Activated CD8-positive, alpha-beta memory T cell treated with anti-CD3 and anti-CD28 coated beads, Interleukin-2, amount 50 U/mL, for 1 hour (primary cell): ENCODE data around the gene NUDT3.
"Not testable (repeated sequence)": the region's sequence is repeated elsewhere in the genome, so short reads cannot be mapped to it uniquely, and the experiment has no call there.

Source experiments
- DNase-seq: peaks from one replicate; pipeline ENCODE4 v3.0.0-alpha.2; 2020; ENCODE audit errors: extremely low read depth

The NUDT3 gene

DNA sequence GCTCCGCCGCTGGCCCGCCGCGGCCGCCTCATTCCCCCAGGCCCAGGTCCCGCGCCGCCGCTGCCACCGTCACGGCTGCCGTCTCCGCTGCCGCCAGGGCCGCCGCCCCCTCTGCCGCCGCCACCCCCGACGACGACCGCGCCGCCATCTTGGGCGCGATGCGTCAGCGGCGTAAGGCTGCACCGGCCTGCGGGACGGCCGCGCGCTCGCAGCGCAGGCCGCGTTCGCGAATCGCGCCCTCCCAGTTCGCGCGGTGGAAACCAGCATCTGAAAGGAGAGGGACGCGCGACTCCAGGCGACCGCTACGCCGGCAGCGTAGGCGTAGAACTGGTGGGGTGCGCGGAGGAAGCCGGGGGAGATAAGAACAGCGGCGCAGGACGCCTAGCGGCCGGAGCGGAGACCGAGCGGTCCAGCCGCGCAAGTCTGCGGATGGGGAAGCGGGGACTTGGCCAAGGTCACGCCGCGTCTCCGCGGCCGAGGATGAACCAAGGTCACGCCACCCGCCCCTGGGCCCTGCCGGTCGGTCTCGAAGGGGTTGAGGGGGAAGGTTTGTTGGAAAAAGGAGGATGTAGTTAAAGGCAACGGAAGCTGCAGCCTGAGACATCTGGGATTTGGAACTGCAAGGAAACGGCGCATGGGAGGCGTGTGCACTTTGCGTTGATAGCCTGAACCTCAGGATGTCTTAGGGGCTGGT lies at the start of gene NUDT3:
Gene NUDT3 (minus strand): TSS at position 173 of the 694 bp plus-strand sequence. CDS start 307 bp downstream, outside the sequence.
- peak; percentile 79 for DNase-seq

DNA sequence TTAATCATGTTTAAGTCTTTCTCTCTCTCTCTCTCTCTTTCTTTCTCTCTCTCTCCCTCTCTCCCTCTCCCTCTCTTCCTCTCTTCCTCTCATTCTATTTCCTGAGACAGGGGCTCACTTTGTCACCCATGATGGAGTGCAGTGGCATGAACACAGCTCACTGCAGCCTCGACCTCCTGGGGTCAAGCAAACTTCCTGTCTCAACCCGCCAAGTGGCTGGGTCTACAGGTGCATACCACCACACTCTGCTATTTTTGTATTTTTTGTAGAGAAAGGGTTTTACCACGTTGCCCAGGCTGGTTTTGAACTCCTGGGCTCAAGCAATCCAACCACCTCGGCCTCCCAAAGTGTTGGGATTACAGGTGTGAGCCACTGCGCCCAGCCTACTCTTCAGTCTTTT lies 49.1 kb upstream of the NUDT3 start:
- no peak for DNase-seq

DNA sequence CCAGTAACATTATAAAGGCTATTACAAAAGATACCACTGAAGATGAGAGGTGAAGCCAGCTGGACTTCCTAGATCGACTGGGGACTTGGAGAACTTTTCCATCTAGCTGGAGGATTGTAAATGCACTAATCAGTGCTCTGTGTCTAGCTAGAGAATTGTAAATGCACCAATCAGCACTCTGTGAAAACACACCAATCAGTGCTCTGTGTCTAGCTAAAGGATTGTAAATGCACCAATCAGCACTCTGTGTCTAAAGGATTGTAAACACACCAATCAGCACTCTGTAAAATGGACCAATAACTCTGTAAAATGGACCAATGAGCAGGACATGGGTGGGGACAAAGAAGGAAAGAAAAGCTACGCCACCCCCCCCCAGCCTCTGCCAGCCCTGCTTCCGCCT lies 47.0 kb upstream of the NUDT3 start:
- DNase-seq: no peak

DNA sequence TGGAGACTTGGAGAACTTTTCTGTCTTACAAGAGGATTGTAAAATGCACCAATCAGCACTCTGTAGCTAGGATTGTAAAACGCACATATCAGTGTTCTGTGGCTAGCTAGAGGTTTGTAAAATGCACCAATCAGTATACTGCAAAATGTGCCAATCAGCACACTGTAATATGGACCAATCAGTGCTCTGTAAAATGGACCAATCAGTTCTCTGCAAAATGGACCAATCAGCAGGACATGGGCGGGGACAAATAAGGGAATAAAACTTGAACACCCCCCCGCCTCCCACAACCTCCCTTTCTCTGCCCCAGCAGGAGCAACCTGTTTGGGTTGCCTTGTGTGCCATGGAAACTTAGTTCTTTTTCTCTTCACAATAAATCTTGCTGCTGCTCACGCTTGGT lies 46.2 kb upstream of the NUDT3 start:
- DNase-seq: no peak

DNA sequence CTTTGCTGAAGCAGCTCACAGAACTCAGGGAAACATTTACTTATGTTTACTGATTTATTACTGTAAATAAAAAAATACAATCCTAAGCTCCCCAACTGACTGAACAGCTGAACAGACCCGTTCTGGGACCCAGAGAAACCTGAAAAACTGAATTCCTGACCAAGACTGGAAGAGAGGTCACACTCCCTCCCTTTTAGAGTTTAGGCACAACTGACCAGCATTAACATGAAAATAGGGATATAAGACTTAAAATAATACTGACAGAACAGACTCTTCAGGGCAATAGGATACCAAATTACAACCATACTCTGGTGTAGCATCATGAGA lies 45.1 kb upstream of the NUDT3 start:
- no peak for DNase-seq

DNA sequence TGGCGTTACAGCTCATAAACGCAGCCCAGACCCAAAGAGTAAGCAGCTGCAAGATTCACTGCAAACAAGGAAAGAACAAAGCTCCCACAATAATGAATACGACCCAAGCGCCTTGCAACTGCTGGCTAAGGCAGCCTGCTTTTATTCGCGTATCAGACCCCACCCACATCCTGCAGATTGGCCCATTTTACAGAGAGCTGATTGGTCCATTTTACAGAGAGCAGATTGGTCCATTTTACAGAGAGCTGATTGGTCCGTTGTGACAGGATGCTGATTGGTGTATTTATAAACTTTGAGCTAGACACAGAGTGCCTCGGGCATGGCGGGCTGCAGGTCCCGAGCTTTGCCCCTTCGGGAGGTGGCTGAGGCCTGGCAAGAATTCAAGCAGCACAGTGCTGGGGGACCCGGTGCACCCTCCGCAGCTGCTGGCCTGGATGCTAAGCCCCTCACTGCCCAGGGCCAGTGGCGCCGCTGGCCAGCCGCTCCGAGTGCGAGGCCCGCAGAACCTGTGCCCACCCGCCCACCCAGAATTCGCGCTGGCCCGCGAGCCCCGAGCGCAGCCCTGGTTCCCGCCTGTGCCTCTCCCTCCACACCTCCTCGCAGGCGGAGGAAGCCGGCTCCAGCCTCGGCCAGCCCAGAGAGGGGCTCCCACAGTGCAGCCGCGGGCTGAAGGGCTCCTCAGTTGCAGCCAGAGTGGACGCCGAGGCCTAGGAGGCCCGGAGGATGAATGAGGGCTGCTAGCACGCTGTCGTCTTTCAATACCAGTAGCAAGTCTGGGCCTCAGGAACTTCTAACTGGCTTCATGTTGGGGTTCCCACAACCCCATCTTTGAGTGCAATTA lies 44.6 kb upstream of the NUDT3 start:
- DNase-seq: no peak

DNA sequence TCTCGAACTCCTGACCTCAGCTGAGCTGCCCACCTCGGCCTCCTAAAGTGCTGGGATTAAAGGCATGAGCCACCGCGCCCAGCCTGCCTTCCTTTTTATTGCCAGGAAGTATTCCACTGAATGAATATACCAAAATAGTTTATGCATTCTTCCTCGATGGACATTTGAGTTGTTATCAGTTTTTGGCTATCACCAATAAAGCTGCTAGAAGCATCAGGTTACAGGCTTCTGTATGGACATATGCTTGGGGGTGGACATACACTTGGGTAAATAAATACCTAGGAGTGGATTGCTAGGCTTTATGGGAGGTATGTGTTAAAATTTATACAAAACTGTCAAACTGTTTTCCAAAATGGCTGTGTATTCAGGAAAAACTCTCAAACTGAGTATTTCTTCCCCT lies 43.4 kb upstream of the NUDT3 start:
- DNase-seq: no peak

DNA sequence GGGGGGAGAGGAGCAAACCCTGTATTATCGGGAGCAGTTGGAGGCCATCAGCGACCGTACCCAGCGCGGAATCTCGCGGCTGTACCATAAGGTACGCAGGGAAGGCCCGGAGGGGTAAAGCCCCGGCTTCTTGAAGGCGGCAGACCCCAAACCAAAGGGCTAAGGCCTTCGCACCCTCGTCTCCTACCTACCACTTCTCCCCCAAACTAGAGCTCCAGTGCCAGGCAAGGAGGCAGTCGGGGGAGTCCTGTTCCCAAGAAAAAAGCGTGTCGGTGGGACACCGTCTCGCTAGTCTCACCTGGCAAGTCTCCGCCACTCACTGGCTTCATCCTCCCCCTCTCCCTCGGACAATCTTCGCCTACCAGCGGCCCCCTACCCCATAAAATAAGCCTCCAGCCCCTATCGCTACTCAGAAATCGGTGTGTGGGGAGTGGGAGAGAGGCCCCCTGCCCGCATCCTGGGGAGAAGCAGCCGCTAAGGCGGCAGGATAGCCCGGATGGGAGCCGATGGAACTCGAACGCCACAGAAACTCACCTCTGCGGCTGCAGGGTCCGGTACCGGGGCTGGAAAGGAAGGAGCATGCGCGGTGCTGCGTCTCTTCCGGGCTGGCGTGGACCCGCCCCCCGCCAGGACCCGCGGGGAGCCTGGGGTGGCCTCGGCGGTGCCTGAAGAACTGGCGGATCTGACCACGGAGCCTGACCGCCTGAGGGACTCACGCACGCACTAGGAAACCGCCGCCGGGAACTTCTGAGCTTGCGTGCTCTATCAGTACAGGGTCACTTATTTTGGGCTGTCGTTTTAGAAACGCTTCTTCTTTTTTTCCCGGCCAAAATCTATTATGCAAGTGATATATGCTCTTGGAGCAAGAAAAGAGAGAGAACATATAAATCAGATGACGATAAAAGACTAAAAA lies 33.3 kb upstream of the NUDT3 start, which contains the start of gene RPS10:
Gene RPS10 (minus strand): TSS at position 572 of the 913 bp plus-strand sequence. CDS start 848 bp downstream, outside the sequence.
- peak; percentile 61 for DNase-seq

DNA sequence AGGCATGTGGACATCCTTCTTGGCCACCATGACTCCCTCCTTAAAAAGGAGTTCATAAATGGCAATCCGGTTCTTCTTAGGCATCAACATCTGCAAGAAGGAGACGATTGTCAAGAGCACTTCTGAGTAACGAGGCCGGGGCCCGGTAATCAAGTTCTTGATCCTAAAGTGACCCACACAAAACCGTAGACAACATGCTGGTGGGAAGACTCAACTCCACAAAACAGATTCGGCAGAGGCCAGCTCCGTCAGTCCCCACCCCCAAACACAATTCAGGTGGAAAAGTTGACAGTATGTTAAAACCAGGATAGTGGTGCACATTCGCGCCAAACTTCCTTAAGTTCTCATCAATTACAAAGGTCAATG lies 32.6 kb upstream of the NUDT3 start:
- DNase-seq: no peak

DNA sequence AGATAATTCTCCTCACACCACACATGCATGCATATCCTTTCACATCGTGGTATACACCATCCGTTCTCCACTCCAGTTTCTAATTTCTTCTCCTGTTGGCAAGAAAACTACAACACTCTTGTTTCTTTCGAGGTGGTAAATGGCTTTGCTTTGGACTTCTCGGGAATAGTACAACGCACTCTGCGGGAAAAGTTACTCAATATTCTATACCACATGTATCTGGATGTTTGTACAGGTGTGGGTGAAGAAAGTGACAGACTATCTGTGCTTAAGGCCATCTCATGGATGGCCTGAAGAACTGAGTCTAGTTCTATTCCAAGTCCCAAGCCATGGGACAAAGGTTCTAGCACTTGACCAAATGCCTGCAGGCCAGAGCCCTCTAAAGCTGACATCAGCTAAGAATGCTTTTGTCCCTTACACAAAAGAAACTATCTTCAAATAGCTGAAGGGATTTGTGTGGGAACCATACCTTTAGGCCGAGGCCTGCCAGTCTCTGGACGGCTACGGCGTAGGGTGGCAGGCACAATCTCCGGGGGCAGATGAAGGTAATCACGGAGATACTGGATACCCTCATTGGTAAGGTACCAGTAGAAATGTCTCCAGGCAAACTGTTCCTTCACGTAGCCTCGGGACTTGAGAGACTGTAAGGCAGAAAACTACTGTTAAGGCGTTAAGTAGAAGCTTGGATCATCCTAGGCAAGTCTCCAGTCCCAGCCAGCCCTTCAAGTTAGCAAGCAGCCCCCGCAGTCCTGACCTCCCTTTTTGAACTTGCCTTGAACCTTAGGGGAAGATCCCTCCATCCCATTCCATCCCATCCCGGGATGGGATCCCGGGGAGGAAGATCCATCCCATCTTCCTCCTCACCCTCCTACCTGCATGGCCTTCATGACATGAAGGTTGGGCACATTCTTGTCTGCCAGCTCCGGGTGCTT lies 32.0 kb upstream of the NUDT3 start:
- no peak for DNase-seq

DNA sequence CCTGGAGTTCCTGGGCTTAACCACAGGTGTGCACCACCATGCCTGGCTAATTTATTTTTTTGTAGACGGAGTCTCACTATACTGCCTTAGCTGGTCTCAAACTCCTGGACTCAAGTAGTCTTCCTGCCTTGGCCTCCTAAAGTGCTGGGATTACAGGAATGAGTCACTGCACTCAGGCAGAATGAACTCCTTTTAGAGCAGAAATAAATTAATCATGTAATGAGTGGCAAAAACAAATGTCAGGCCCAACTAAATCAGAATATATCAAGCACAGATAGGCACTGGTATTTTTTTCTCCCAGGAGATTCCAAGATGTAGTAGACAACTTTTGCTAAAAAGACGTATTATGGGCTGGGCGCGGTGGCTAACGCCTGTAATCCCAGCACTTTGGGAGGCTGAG lies 30.8 kb upstream of the NUDT3 start:
- DNase-seq: no peak

DNA sequence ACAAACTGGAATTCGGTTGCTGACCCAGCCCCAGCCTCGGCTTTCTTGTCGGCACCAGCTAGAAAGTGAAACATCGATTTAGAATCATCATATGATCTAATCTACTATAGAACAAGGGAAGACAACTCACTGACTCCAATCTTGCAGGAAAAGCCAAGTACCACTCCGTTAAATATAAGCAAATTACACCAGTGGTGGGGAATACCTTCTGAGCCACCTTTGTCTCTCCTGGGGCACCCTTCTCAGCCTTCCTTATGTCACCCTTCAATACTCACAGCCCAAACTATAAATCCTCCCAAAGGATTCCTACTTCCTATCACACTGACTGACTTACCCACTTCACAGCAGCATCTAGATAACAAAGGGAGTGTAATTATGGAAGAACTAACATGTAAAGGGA lies 25.9 kb upstream of the NUDT3 start:
- no peak for DNase-seq

DNA sequence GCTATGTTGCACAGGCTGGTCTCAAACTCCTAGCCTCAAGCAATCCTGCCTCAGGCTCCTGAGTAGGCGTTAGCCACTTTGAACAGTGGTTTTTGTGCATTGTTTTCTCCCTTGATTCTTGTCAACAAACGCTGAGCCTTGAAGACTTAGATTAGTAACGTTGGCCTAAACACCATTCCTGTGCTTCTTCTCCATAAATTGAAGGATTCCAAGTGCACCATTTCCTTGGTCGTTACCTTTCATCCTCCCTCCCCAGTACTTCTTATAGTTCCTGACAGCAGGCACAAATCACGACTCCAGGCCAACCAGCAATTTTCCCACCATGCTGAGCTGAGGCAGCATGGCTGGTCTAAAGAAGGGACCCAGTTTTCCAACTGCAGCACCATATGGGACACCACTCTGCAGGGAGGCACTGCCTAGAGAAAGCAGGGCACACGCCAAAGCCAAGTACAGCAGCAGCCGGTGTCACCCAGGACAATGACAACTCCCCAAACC lies 24.5 kb upstream of the NUDT3 start:
- no peak for DNase-seq

DNA sequence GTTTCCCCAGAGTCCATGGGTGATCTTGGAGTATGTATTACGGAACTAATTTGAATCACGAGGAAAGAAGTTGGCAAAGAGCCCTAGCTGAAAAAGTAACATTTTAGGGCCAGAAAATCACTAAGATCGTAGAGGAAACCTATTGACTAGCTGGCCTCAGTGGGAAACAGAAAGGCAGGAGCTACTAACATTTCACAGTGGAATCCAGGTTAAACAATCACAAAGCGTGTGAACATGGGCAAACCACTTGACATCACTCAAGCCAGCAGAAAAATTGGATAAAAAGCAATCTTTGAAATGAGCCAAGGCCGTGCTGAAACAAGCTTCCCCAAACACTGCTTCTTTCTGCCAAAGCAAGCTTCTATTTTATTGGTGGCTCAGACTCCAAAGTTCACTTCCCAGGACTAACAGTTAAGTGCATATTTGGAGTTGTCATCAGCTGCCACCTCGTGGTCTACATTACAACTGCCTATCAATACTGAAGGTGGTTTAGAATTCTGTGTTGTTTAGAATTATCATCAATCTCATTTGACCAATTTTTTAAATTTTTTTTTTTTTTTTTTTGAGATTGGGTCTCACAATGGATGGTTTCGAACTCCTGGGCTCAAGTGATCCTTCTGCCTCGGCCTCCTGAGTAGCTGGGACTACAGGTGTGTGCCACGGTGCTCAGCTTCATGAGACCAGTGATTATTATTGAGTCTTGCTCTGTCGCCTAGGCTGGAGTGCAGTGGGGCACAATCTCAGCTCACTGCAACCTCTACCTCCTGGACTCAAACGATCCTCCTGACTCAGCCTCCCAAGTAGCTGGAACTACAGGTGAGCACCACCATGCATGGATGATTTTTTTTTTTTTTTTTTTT lies 22.8 kb upstream of the NUDT3 start:
- DNase-seq: no peak

DNA sequence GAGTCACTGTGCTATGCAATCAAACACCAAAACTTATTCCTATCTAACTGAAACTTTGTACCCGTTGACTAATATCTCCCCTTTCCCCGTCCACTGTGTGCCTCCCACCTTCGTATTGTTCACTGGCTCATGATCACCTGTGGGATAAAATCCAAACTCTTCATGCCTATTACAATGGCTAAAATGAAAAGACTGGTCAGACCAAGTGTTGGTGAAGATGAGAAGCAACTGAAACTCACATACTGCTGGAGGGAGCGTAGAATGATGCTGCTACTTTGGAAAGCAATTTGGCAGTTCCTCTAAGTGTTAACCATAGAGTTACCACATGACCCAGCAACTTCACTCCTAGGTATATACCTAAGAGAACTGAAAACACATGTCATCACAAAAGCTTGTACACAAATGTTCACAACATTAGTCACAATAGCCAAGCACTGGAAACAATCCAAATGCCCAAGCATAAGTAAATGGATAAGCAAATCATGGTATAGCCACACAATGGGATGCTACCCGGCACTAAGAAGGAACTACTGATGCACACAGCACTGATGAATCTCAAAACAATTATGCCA lies 20.3 kb upstream of the NUDT3 start:
- no peak for DNase-seq

DNA sequence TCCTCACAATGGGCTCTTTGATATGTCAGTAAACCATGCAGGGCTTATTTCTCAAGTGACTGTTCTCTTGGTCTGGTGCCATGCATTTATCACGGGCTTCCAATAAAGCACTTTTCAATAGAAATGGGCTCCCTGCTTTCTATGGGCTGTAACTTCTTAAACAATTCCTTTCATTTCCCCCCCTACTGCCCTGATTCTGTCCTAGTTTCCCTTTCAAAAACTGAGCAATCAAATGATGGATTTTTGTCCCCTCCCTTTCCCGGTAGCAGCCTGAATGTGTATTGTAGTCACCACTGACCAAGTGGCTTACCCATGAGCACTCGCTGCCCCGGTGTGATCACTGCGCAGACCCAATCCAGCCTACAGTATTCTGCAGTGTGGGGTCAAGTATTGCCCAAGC lies 19.5 kb upstream of the NUDT3 start:
- DNase-seq: no peak

DNA sequence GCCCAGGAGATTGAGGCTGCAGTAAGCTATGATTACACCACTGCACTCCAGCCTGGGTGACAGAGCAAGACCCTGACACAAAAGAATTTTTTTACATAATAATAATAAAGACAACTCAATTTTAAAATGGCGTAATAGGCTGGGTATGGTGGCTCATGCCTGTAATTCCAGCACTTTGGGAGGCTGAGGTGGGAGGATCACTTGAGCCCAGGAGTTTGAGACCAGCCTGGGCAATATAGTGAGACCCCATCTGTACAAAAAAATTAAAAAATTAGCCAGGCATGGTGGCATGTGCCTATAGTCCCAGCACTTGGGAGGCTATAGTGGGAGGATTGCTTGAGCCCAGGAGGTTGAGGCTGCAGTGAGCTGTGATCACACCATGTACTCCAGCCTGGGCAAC lies 15.4 kb upstream of the NUDT3 start:
- not testable (repeated sequence) for DNase-seq

DNA sequence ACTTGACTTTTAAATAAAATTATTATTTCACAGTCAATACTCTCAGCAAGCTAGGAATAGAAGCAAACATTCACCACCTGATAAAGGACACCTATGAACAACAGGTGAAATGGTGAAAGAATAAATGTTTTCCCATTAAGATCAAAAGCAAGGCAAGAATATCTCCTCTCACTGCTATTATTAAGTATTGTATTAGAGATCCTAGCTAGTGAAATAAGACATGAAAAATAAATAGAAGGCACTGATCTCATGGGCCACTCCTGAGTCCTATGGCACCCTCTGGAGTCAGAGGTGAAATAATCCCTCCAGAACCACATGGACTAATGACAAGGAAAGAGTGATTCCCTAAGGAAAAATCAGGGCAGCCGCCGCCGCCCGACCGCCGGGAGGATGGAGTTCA lies 4.0 kb upstream of the NUDT3 start:
- DNase-seq: no peak

DNA sequence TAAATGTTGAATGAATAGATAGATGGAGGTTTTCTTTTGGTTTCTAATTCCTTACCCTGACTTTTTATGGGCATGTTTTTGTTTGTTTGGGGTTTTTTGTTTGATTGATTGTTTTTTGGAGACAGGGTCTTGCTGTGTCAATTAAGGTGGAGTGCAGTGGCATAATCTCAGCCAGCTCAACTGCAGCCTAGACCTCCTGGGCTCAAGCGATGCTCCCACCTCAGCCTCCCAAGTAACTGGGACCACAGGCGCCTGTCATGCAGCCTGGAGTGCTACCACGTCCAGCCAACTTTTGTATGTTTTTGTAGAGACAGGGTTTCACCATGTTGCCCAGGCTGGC lies 1.5 kb upstream of the NUDT3 start:
- DNase-seq: no peak
